GM12864 (cell line): ENCODE data around the gene EYS.
A peak's percentile ranks its signal among the peaks of the same experiment; 100 is the strongest.

Source experiments
- DNase-seq: peaks from one replicate; pipeline ENCODE4 v3.0.0-alpha.2; 2011; ENCODE audit warnings: low read depth
- H3K4me3 ChIP-seq: 2 replicates; pipeline ENCODE4 v1.5.1; 2011; ENCODE audit warnings: mild to moderate bottlenecking, low read depth, low read length, control low read depth
- CTCF ChIP-seq: IDR thresholded peaks from 2 replicates; pipeline ENCODE4 v1.5.1; 2011; ENCODE audit warnings: low read depth, mild to moderate bottlenecking, moderate library complexity, low read length, control low read depth, inconsistent platforms; ENCODE audit errors: missing control alignments

The EYS gene

GRCh38 chr6:64334636-64335035 lies 1372.4 kb downstream of the EYS start:
- H3K4me3 ChIP-seq, result no peak overlapping the region
- no peak for TF ChIP-seq CTCF
- DNase-seq, result no peak

- TF ChIP-seq CTCF, result peak; percentile 73
- no peak overlapping the region for H3K4me3 ChIP-seq
- DNase-seq, result peak; percentile 25
Measured at GRCh38 chr6:64330694-64331307, 1376.2 kb downstream of the EYS start.

- TF ChIP-seq CTCF, result no peak
- DNase-seq, result no peak
- H3K4me3 ChIP-seq, result no peak overlapping the region
Measured at GRCh38 chr6:64326939-64327338, 1380.1 kb downstream of the EYS start.

GRCh38 chr6:64325093-64325492 lies 1381.9 kb downstream of the EYS start:
- H3K4me3 ChIP-seq, result no peak overlapping the region
- no peak for TF ChIP-seq CTCF
- DNase-seq, result no peak

GRCh38 chr6:64310214-64310613 lies 1396.8 kb downstream of the EYS start:
- H3K4me3 ChIP-seq, result no peak overlapping the region
- no peak for TF ChIP-seq CTCF
- no peak for DNase-seq

GRCh38 chr6:64301307-64302236 lies 1405.5 kb downstream of the EYS start:
- TF ChIP-seq CTCF, result no peak
- H3K4me3 ChIP-seq, result no peak overlapping the region
- DNase-seq, result no peak

- no peak overlapping the region for H3K4me3 ChIP-seq
- no peak for TF ChIP-seq CTCF
- DNase-seq, result no peak
Measured at GRCh38 chr6:64299176-64299575, 1407.8 kb downstream of the EYS start.
